ENCODE data around the gene ZNF202.

GRCh38 chr11:123770712-123771111 is 29.3 kb upstream of the ZNF202 start:
- TF ChIP-seq CTCF (IDR thresholded peaks at IDR 0.05) (no peak), EZH2 (IDR thresholded peaks at IDR 0.05; ENCODE audit: borderline replicate concordance, insufficient read depth, low read depth, low read length, poor library complexity, severe bottlenecking) (no peak)

Data from B cell (primary cell).